Measurements from ENCODE around the gene RTP5.
A peak's percentile ranks its signal among the peaks of the same experiment; 100 is the strongest.
"Not testable (repeated sequence)": the region's sequence is repeated elsewhere in the genome, so short reads cannot be mapped to it uniquely, and the experiment has no call there.

Gene RTP5

GRCh38 chr2:241871538-241872312, 2.2 kb downstream of the RTP5 start:
- DNase-seq, result no peak

- no peak for DNase-seq
Measured at GRCh38 chr2:241872313-241872642, 2.7 kb downstream of the RTP5 start.

- no peak for DNase-seq
Measured at GRCh38 chr2:241873081-241873802, 3.7 kb downstream of the RTP5 start.

- no peak for DNase-seq
Measured at GRCh38 chr2:241873803-241874110, 4.2 kb downstream of the RTP5 start.

- no peak for DNase-seq
Measured at GRCh38 chr2:241874277-241874925, 4.9 kb downstream of the RTP5 start.

- not testable (repeated sequence) for DNase-seq
Measured at GRCh38 chr2:241875754-241876527, 6.4 kb downstream of the RTP5 start.

- no peak for DNase-seq
Measured at GRCh38 chr2:241876528-241877196, 7.1 kb downstream of the RTP5 start.

- DNase-seq, result no peak
Measured at GRCh38 chr2:241877197-241877685, 7.7 kb downstream of the RTP5 start.

- peak; percentile 12 for DNase-seq
Measured at GRCh38 chr2:241877989-241878970, 8.8 kb downstream of the RTP5 start.

GRCh38 chr2:241879326-241879725, 9.8 kb downstream of the RTP5 start:
- no peak for DNase-seq

GRCh38 chr2:241880311-241881073, 11.0 kb downstream of the RTP5 start:
- no peak for DNase-seq

- no peak for DNase-seq
Measured at GRCh38 chr2:241882091-241882625, 12.6 kb downstream of the RTP5 start.

- DNase-seq, result no peak
Measured at GRCh38 chr2:241884951-241885290, 15.4 kb downstream of the RTP5 start.

- DNase-seq, result no peak
Measured at GRCh38 chr2:241885291-241885945, 15.9 kb downstream of the RTP5 start.

GRCh38 chr2:241885946-241886643, 16.6 kb downstream of the RTP5 start:
- no peak for DNase-seq

- no peak for DNase-seq
Measured at GRCh38 chr2:241886840-241887447, 17.4 kb downstream of the RTP5 start.

GRCh38 chr2:241887806-241888522, 18.4 kb downstream of the RTP5 start:
- DNase-seq, result no peak

- no peak for DNase-seq
Measured at GRCh38 chr2:241888641-241889040, 19.1 kb downstream of the RTP5 start.

Data from kidney glomerular epithelial cell (primary cell).